GM21717 (cell line): ENCODE results near the gene RSU1.

Experiments used
- ATAC-seq: cut with Tn5 transposase; IDR thresholded peaks from one replicate; pipeline ENCODE4 v1.9.1; 2021; ENCODE audit warnings: mild to moderate bottlenecking, moderate library complexity; ENCODE audit not compliant: unreplicated experiment

Gene RSU1

DNA sequence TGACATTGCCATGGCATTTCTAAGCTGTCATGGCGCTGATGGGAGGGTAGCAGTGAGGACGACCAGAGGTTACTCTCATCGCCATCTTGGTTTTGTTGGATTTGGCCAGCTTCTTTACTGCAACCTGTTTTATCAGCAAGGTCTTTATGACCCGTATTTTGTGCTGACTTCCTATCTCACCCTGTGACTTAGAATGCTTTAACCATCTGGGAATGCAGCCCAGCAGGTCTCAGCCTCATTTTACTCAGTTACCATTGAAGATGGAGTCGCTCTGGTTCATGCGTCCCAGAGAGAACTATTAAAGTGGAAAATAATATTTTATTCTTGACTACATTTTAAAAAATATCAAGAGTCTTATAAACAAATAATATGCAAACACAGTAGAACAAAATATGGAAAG lies 131.7 kb downstream of the RSU1 start:
- ATAC-seq = no peak

GRCh38 chr10:16681521-16681920 lies 135.7 kb downstream of the RSU1 start:
- no peak for ATAC-seq

- no peak for ATAC-seq
Measured at GRCh38 chr10:16679511-16679910, 137.7 kb downstream of the RSU1 start.

DNA sequence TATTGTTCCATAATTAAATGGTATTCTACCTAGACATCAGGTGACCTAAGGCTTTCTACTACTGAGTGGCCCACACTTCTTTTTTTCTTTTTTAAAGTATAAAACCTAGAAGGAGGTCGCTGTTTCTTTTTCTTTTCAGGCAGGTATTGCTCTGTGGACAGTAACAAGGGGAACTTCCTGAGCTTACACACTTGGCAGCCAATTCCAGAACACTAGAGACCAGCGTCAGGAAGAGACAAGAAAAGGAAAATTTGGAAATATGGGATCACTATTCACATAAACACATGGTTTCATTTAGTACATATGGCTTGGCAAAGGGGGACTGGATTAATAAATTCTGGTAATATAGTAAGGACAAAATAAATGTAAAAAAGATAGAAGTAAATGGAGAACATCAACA lies 141.9 kb downstream of the RSU1 start:
- no peak for ATAC-seq

GRCh38 chr10:16674147-16674703 lies 143.0 kb downstream of the RSU1 start:
- ATAC-seq = no peak

DNA sequence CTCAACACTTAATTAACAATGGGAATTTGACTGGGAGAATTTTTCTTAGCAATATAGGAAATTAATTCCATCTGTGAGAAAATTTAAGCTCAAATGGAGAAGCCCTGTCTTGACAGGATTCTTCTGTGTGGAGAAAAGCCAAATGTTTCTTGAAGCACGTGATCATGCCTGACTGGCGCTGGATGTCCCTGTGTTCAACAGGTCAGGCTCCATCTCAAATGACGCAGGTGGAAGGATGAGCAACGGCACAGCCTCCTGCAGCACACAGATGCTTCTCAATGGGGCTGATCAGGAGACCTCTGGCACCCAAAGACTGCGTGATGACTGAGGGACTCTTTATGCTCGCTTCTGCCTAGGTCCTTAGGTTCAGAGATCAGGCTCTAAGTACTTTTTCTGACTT lies 143.8 kb downstream of the RSU1 start:
- ATAC-seq = no peak

- no peak for ATAC-seq
Measured at GRCh38 chr10:16663444-16663843, 153.8 kb downstream of the RSU1 start.

DNA sequence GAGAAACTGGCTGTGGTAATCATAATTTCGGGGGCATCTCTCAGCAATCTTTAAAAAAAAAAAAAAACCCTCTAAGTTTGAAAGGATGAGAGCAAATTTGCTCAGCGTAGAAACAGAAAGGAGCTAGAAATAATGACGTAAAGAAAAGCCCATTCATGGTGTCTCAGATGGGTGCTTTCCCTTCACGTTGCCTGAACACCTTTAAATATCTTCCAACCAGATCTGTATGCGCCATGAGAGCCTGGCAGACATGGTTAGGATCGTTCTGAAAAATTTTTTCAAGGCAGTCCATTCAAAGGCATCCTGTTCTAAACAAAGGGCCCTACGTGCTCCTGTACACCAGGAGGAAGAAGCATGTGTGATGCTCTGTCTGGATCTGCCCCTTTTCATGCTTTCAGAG lies 154.3 kb downstream of the RSU1 start:
- no peak for ATAC-seq

- ATAC-seq = no peak
Measured at GRCh38 chr10:16656895-16657294, 160.3 kb downstream of the RSU1 start.

DNA sequence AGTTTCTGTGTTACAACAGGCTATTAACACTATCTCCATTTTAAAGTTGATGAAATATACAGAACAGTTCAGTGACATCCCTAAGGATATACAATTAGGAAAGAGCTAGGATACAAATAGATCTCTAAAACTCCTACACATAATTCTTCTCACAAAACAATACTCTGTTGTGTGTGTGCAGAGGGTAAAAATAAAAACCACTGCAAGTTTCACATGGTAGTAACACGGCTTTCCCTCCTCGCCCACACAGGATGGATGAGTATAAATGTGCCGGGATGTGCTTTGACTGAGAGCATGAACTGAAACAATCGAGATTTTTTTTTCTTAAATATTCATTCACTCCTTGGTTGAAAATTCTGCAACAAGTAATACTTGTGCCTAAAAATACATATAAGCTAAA lies 164.0 kb downstream of the RSU1 start:
- ATAC-seq = no peak

DNA sequence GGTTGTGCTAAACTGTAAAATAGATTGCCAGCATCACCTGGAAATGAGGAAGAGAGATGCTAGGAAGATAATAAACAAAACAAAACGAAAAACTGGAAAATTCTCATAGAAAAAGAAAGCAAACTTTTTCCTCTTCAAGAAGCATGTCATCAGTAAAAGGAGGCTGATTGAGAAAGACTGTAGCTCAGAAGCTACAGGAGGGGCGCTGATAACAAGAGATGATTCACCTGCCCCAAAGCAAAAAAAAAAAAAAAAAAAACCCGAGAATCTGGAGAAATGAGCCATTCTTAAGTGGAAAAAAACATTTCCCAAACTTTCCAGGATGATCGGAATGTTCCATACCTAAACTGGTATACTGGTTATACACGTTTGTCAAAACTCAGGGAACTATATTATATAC lies 165.1 kb downstream of the RSU1 start:
- ATAC-seq = no peak

GRCh38 chr10:16649757-16650156 lies 167.5 kb downstream of the RSU1 start:
- no peak for ATAC-seq

GRCh38 chr10:16648366-16648765 lies 168.9 kb downstream of the RSU1 start:
- no peak for ATAC-seq

DNA sequence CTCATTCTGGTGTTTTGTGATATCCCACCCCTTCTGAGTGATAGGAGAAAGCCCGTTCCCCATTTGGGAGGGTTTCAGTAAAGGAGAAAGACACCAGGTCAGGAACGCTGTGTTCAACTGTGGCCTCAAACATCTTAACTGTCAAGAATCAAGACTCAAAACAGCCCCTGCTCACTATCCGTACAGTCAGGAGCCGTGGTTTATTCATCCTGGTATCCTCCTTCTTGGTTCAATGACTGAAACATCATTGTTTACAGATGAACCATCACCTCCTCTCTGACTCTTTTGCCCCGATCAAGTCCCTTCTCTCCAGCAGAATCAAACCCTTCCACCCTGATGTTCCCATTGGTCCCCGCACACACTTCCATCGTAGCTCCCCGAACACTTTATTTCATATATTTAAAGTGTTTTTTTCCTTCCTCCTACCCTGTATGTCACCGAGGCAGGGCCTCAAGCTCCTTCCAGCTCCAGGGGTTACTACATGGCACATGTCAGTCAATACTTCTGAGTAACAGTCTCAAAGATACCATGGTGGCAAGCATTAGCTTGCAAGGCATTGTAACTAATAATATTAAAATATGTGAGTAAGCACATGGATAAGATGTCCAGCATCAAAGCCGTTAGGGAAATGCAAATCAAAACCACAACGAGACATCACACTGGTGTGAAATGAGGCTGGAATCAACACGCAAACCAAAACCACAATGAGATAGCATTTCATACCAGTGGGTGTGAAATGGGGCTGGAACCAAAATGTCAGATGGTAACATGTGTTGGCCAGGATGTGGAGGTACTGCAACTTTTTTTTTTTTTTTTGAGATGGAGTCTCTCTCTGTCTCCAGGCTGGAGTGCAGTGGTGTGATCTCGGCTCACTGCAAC lies 170.8 kb downstream of the RSU1 start:
- no peak for ATAC-seq

GRCh38 chr10:16644146-16644545 lies 173.1 kb downstream of the RSU1 start:
- ATAC-seq = no peak

GRCh38 chr10:16643502-16643901 lies 173.7 kb downstream of the RSU1 start:
- ATAC-seq = no peak

- no peak for ATAC-seq
Measured at GRCh38 chr10:16640153-16640552, 177.1 kb downstream of the RSU1 start.

DNA sequence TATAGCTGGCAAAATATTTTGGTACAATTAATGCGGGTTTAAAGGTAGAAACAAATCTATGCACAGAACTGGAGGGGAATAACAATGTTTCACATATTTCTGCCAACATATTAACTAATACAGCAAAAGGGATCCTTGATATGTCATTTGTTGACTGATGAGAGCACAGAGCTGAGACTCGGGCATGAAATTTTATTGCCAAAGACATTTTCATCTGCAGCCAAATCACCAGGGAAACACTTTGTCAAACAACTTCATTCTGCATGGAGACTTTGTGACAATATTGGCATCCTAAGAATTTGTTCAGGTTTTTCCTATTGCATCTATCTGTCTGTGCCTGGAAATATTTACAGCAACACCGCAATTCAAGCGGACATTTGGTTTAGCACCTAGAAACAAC lies 177.8 kb downstream of the RSU1 start:
- ATAC-seq = no peak

DNA sequence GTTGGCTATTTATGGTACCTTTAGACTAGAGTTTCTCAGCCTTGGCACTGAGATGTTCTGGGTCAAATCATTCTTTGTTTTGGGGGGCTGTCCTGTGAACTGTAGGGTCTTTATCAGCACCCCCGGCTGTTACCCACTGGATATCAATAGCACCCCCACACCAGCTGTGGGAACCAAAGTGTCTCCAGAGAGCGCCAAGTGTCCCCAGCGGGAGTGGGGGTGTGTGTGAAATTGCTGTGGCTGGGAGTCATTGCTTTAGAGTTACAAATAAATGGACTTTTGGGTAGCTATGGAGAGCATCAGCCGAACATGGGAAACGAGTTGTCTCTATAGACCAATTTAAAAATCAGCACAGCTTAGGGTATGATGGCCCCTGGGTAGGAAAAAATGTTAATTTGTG lies 184.2 kb downstream of the RSU1 start:
- ATAC-seq = no peak

- no peak for ATAC-seq
Measured at GRCh38 chr10:16626697-16627096, 190.5 kb downstream of the RSU1 start.

DNA sequence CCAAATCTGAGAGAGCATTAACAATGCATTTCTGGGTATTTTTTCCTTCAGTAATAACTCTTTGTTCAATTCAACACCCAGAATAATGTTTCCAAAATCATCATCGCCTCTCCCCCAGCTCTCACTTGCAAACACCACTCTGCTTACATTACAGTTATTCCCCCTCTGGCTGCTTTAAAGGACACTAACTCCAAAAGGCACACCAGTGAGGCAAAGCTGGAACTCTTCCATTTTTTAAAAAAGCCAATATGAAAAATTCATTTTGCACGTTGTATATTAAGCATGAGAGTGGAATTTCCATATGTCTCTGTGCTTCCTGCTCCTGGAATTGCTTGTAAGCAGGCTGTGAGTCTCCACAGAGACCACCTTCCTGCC lies 204.3 kb downstream of the RSU1 start:
- no peak for ATAC-seq

- no peak for ATAC-seq
Measured at GRCh38 chr10:16612115-16612980, 204.9 kb downstream of the RSU1 start.
